ENCODE results near the gene NHERF2. TPM values are rescaled to one million over a fixed set of nuclear protein-coding genes. Genes with fewer than 3 reads are reported as not detected.

NHERF2 gene
- total RNA-seq: 3.5 and 6.3 TPM in 2 replicates

DNA sequence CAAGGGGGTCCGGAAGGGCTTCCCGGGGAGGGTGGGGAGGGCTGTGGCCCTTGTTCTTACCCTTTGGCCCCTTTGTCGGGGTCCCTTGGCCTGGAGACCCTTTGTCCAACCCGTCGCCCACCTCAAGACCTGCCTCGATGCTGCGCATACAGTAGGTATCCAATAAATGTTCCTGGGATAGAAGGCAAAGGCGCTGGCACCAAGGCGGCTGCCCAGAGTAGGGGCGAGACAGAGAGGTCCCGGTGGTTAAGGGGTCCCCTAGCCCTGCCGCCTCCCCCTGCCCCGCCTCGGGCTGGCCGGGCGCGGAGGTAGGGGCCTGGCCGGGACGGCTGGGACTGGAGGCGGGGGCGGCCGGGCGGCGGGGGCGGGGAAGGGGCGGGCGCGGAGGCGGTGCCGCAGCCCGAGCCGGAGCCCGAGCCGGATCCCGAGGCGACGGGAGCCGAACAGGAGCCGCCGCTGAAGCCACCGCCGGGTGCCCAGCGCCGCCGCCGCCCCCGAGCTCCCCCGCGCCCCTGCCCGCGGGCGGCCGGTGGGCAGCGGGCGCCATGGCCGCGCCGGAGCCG lies at the start of gene NHERF2:
Gene NHERF2 (plus strand): TSS at position 442 of the 563 bp plus-strand sequence. CDS start 104 bp downstream, at position 546.
- DNase-seq (ENCODE audit: low read depth): no peak

DNA sequence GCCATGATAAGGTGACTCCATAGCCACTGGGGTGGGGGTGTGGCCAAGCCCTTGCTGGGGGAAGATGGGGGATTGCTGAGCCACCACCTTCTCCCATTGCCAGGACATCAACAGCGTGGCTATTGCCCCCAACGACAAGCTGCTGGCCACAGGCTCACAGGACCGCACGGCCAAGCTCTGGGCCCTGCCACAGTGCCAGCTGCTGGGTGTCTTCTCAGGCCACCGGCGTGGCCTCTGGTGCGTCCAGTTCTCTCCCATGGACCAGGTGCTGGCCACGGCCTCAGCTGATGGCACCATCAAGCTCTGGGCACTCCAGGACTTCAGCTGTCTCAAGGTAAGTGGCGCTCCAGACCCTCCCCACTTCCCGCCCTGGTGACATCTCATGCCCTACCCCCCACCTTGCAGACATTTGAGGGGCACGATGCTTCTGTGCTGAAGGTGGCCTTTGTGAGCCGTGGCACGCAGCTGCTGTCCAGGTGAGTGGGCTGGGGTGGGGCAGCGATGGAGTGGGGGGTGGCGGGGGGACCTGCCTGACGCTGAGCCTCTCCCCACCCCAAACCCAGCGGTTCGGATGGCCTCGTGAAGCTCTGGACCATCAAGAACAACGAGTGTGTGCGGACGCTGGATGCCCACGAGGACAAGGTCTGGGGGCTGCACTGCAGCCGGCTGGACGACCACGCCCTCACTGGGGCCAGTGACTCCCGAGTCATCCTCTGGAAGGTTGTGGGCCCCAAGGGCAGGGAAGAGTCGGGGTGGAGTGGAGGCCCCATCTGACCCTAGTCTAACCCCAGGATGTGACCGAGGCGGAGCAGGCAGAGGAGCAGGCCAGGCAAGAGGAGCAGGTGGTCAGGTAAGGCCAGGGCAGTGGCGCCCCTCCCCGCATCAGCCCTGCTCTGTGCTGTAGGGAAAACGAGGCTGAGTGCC lies 49.5 kb upstream of the NHERF2 start:
- no peak for DNase-seq (ENCODE audit: low read depth)

GRCh38 chr16:1977875-1978268 lies 48.8 kb upstream of the NHERF2 start:
- no peak for DNase-seq (ENCODE audit: low read depth)

DNA sequence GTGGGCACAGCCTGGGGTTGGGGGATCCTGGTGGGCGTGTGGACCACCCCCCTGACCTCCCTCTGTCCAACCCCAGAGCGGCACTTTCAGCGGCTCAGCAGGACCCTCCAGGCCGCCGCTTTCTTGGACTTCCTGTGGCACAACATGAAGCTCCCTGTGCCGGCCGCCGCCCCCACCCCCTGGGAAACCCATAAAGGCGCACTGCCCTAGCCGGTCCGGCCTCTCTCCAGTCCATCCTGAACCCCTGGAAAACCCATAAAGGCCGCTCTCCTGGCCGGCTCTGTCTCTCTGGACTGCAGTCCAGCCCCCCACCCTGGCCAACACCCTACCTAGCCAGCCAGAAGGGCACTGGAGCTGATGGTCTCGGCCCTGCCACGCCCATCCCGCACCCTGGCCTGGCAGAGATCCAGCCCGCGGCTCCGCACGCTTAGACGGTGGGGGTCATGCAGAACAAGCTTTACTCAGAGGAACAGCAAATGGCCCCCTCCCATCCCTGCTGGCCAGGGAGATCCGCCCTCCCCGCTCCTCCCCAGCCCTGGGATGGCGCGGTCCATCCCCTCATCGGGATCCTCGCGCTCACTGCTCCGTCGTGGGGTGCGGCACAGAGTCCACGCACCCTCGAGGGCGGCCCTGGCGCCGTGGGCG lies 48.1 kb upstream of the NHERF2 start:
- no peak for DNase-seq (ENCODE audit: low read depth)

- DNase-seq (ENCODE audit: low read depth): no peak
Measured at GRCh38 chr16:1979271-1980029, 47.3 kb upstream of the NHERF2 start.

- no peak for DNase-seq (ENCODE audit: low read depth)
Measured at GRCh38 chr16:1980030-1980769, 46.5 kb upstream of the NHERF2 start.

- no peak for DNase-seq (ENCODE audit: low read depth)
Measured at GRCh38 chr16:1980770-1981087, 46.0 kb upstream of the NHERF2 start.

GRCh38 chr16:1981398-1981836 lies 45.3 kb upstream of the NHERF2 start, which contains the start of gene NOXO1:
NOXO1 (minus strand) TSS chr16:1981469; CDS start chr16:1981179, 290 bp downstream.
- DNase-seq (ENCODE audit: low read depth): no peak

- no peak for DNase-seq (ENCODE audit: low read depth)
Measured at GRCh38 chr16:1982013-1982433, 44.7 kb upstream of the NHERF2 start.

GRCh38 chr16:1982991-1983543 lies 43.6 kb upstream of the NHERF2 start:
- DNase-seq (ENCODE audit: low read depth): no peak

DNA sequence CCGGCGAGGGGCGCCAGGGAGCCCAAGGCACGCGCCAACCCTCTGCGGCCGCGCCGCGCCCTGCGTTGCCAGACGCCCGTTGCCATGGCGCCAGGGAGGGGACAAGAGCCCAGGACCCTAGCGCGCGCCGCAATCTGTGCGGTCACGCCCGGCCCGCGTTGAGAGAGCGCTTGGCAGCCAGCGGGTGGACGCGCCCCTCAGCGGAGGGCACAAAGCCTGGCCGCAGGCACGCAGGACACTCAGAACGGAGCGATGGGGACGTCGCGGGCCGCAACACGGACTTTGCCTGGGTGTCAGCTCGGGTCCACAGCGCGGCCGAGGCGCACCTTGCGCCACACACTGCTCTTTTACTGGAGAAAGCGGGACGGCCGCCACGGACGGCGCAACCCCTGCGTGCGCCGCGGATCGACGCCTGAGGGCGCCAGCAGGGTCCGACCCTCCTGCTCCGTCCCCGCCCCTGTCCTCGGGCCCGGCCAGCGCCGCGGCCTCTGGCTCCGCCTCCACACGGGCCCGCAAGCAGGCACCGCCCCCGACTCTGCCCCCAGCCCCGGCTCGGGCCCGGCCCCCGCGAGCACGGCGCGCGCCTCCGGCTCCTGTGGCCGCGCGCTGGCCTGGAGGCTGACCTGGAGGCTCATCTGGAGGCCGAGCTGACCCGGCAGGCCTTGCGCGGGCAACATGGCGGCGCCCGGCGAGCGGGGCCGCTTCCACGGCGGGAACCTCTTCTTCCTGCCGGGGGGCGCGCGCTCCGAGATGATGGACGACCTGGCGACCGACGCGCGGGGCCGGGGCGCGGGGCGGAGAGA lies 43.0 kb upstream of the NHERF2 start, which contains the start of gene GFER:
Gene GFER (plus strand): TSS at position 650 of the 803 bp plus-strand sequence. CDS start 26 bp downstream, at position 676.
- peak; percentile 60 for DNase-seq (ENCODE audit: low read depth)

GRCh38 chr16:1984347-1985225 lies 42.1 kb upstream of the NHERF2 start:
- no peak for DNase-seq (ENCODE audit: low read depth)

GRCh38 chr16:1985466-1986150 lies 41.1 kb upstream of the NHERF2 start:
- DNase-seq (ENCODE audit: low read depth): no peak

DNA sequence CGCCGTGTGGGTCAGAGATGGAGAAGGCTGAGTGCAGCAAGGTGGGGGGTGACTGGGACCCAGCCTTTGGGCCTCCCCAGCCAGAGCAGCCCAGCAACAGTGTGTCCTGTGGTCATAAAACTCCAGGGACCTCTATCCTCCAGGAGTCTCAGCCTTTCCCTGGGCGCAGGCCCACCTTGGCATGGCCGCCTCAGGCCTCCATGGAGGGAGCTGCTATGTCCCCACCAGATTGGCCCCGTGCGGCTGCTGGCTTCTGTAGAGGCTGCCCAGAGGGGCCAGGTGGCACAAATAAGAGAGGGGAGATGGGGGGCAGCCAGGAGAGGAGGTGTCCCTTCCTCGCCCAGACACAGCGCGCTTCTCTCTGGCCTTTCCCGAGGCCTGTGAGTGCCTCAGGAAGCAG lies 39.5 kb upstream of the NHERF2 start:
- no peak for DNase-seq (ENCODE audit: low read depth)

- no peak for DNase-seq (ENCODE audit: low read depth)
Measured at GRCh38 chr16:1989209-1990100, 37.2 kb upstream of the NHERF2 start, which contains the start of gene SYNGR3. SYNGR3 (plus strand) TSS chr16:1989970; CDS start chr16:1990103, 133 bp downstream.

- DNase-seq (ENCODE audit: low read depth): no peak
Measured at GRCh38 chr16:1990101-1990350, 36.7 kb upstream of the NHERF2 start.

GRCh38 chr16:1990351-1991134 lies 36.2 kb upstream of the NHERF2 start:
- no peak for DNase-seq (ENCODE audit: low read depth)
